ENCODE results near the gene UBE2J1.

The UBE2J1 gene

GRCh38 chr6:89357390-89357789 lies 4.9 kb upstream of the UBE2J1 start:
- no peaks in the 10 kb centered on the region for H3K27me3 ChIP-seq (ENCODE audit: insufficient read depth, low read length)
- no peak overlapping the region for H3K14ac ChIP-seq (ENCODE audit: low read length)
- H2BK5ac ChIP-seq (ENCODE audit: low read depth, low read length, poor library complexity), result no peak overlapping the region
- no peak overlapping the region for H2BK120ac ChIP-seq (ENCODE audit: insufficient read depth, low read length, poor library complexity)
- peaks cover 8% of the 10 kb centered on the region for H3K79me1 ChIP-seq (ENCODE audit: low read length)
- no peaks in the 10 kb centered on the region for H3K36me3 ChIP-seq (ENCODE audit: control insufficient read depth in 1 of 2, insufficient read depth in 2 of 2, low read length in 2 of 2)
- peaks cover 3% of the 10 kb centered on the region in 2 experiments for H3K4me1 ChIP-seq (ENCODE audit: control insufficient read depth in 1 of 2, insufficient read depth in 2 of 2, low read length in 2 of 2)
- peaks cover 8% of the 10 kb centered on the region for H3K79me2 ChIP-seq (ENCODE audit: control insufficient read depth, insufficient read depth, low read length, poor library complexity)
- no CpG with 5 or more reads among the region's 3 CpGs for WGBS (ENCODE audit: extremely low coverage, insufficient coverage, insufficient read length)
- no peak overlapping the region for H4K8ac ChIP-seq (ENCODE audit: low read depth, low read length)
- H3K4ac ChIP-seq (ENCODE audit: low read depth, low read length), result no peak overlapping the region
- no peak overlapping the region for H3K18ac ChIP-seq (ENCODE audit: low read length)
- no peak for DNase-seq
- H3K9me3 ChIP-seq (ENCODE audit: insufficient read depth, low read depth, low read length), result no peaks in the 10 kb centered on the region
- no peak overlapping the region for H3K4me3 ChIP-seq (ENCODE audit: low read depth, low read length)
- no peak overlapping the region for H3K27ac ChIP-seq (ENCODE audit: low read depth, low read length)
- H4K91ac ChIP-seq (ENCODE audit: low read depth, low read length), result no peak overlapping the region
- H3K9ac ChIP-seq (ENCODE audit: low read length), result no peak overlapping the region
- H2AFZ ChIP-seq (ENCODE audit: insufficient read depth, low read length, poor library complexity), result no peak overlapping the region
- H3K4me2 ChIP-seq (ENCODE audit: low read length), result no peak overlapping the region
- H4K12ac ChIP-seq (ENCODE audit: low read depth, low read length), result no peak overlapping the region
- no peak overlapping the region for H3K23ac ChIP-seq (ENCODE audit: low read length)
- no peak overlapping the region for H2AK5ac ChIP-seq (ENCODE audit: low read length)
- H2BK12ac ChIP-seq (ENCODE audit: low read length), result no peak overlapping the region

GRCh38 chr6:89356642-89357170 lies 4.2 kb upstream of the UBE2J1 start:
- no peak overlapping the region for H3K23ac ChIP-seq (ENCODE audit: low read length)
- no peaks in the 10 kb centered on the region for H3K27me3 ChIP-seq (ENCODE audit: insufficient read depth, low read length)
- no peak overlapping the region for H2BK12ac ChIP-seq (ENCODE audit: low read length)
- no peak overlapping the region for H3K9ac ChIP-seq (ENCODE audit: low read length)
- no peaks in the 10 kb centered on the region for H3K36me3 ChIP-seq (ENCODE audit: control insufficient read depth in 1 of 2, insufficient read depth in 2 of 2, low read length in 2 of 2)
- no peak overlapping the region for H2BK120ac ChIP-seq (ENCODE audit: insufficient read depth, low read length, poor library complexity)
- H3K4me3 ChIP-seq (ENCODE audit: low read depth, low read length), result no peak overlapping the region
- no peak overlapping the region for H2AFZ ChIP-seq (ENCODE audit: insufficient read depth, low read length, poor library complexity)
- no peak overlapping the region for H3K4me2 ChIP-seq (ENCODE audit: low read length)
- no peak for DNase-seq
- H4K8ac ChIP-seq (ENCODE audit: low read depth, low read length), result no peak overlapping the region
- no peak overlapping the region for H4K12ac ChIP-seq (ENCODE audit: low read depth, low read length)
- no peak overlapping the region for H3K27ac ChIP-seq (ENCODE audit: low read depth, low read length)
- H4K91ac ChIP-seq (ENCODE audit: low read depth, low read length), result no peak overlapping the region
- H3K14ac ChIP-seq (ENCODE audit: low read length), result no peak overlapping the region
- WGBS (ENCODE audit: extremely low coverage, insufficient coverage, insufficient read length), result no CpG with 5 or more reads among the region's 1 CpG
- peaks cover 13% of the 10 kb centered on the region for H3K79me2 ChIP-seq (ENCODE audit: control insufficient read depth, insufficient read depth, low read length, poor library complexity)
- peaks cover 15% of the 10 kb centered on the region for H3K79me1 ChIP-seq (ENCODE audit: low read length)
- H3K4ac ChIP-seq (ENCODE audit: low read depth, low read length), result no peak overlapping the region
- H3K18ac ChIP-seq (ENCODE audit: low read length), result no peak overlapping the region
- H3K9me3 ChIP-seq (ENCODE audit: insufficient read depth, low read depth, low read length), result no peaks in the 10 kb centered on the region
- peaks cover 3% of the 10 kb centered on the region in 2 experiments for H3K4me1 ChIP-seq (ENCODE audit: control insufficient read depth in 1 of 2, insufficient read depth in 2 of 2, low read length in 2 of 2)
- H2BK5ac ChIP-seq (ENCODE audit: low read depth, low read length, poor library complexity), result no peak overlapping the region
- no peak overlapping the region for H2AK5ac ChIP-seq (ENCODE audit: low read length)

GRCh38 chr6:89355511-89356194 lies 3.1 kb upstream of the UBE2J1 start:
- H3K18ac ChIP-seq (ENCODE audit: low read length), result no peak overlapping the region
- H4K8ac ChIP-seq (ENCODE audit: low read depth, low read length), result no peak overlapping the region
- H3K9ac ChIP-seq (ENCODE audit: low read length), result no peak overlapping the region
- no CpG with 5 or more reads among the region's 2 CpGs for WGBS (ENCODE audit: extremely low coverage, insufficient coverage, insufficient read length)
- no peak overlapping the region for H3K4me2 ChIP-seq (ENCODE audit: low read length)
- no peak overlapping the region for H3K23ac ChIP-seq (ENCODE audit: low read length)
- no peak overlapping the region for H3K27ac ChIP-seq (ENCODE audit: low read depth, low read length)
- H2BK120ac ChIP-seq (ENCODE audit: insufficient read depth, low read length, poor library complexity), result no peak overlapping the region
- no peak overlapping the region for H2AFZ ChIP-seq (ENCODE audit: insufficient read depth, low read length, poor library complexity)
- peaks cover 3 to 5% of the 10 kb centered on the region in 2 experiments for H3K4me1 ChIP-seq (ENCODE audit: control insufficient read depth in 1 of 2, insufficient read depth in 2 of 2, low read length in 2 of 2)
- H3K27me3 ChIP-seq (ENCODE audit: insufficient read depth, low read length), result no peaks in the 10 kb centered on the region
- no peaks in the 10 kb centered on the region for H3K36me3 ChIP-seq (ENCODE audit: control insufficient read depth in 1 of 2, insufficient read depth in 2 of 2, low read length in 2 of 2)
- no peak overlapping the region for H2BK12ac ChIP-seq (ENCODE audit: low read length)
- no peak overlapping the region for H3K4ac ChIP-seq (ENCODE audit: low read depth, low read length)
- DNase-seq, result no peak
- no peak overlapping the region for H3K14ac ChIP-seq (ENCODE audit: low read length)
- H3K9me3 ChIP-seq (ENCODE audit: insufficient read depth, low read depth, low read length), result no peaks in the 10 kb centered on the region
- H2AK5ac ChIP-seq (ENCODE audit: low read length), result no peak overlapping the region
- H4K91ac ChIP-seq (ENCODE audit: low read depth, low read length), result no peak overlapping the region
- H3K4me3 ChIP-seq (ENCODE audit: low read depth, low read length), result no peak overlapping the region
- peaks cover 18% of the 10 kb centered on the region for H3K79me2 ChIP-seq (ENCODE audit: control insufficient read depth, insufficient read depth, low read length, poor library complexity)
- H3K79me1 ChIP-seq (ENCODE audit: low read length), result peaks cover 21% of the 10 kb centered on the region
- no peak overlapping the region for H2BK5ac ChIP-seq (ENCODE audit: low read depth, low read length, poor library complexity)
- H4K12ac ChIP-seq (ENCODE audit: low read depth, low read length), result no peak overlapping the region

GRCh38 chr6:89353702-89354392 lies 1.3 kb upstream of the UBE2J1 start:
- Histone ChIP-seq H3K27ac (ENCODE audit: low read depth, low read length) (no peak overlapping the region), H3K9ac (ENCODE audit: low read length) (no peak overlapping the region), H4K8ac (ENCODE audit: low read depth, low read length) (no peak overlapping the region), H3K23ac (ENCODE audit: low read length) (no peak overlapping the region), H2AK5ac (ENCODE audit: low read length) (no peak overlapping the region), H3K4me2 (ENCODE audit: low read length) (no peak overlapping the region), H4K12ac (ENCODE audit: low read depth, low read length) (no peak overlapping the region), H2BK120ac (ENCODE audit: insufficient read depth, low read length, poor library complexity) (no peak overlapping the region), H3K27me3 (ENCODE audit: insufficient read depth, low read length) (no peaks in the 10 kb centered on the region), H3K36me3 (ENCODE audit: control insufficient read depth in 1 of 2, insufficient read depth in 2 of 2, low read length in 2 of 2) (peaks cover 0 to 2% of the 10 kb centered on the region in 2 experiments), H2BK5ac (ENCODE audit: low read depth, low read length, poor library complexity) (no peak overlapping the region), H3K9me3 (ENCODE audit: insufficient read depth, low read depth, low read length) (no peaks in the 10 kb centered on the region), H2BK12ac (ENCODE audit: low read length) (no peak overlapping the region), H3K18ac (ENCODE audit: low read length) (no peak overlapping the region), H3K4me3 (ENCODE audit: low read depth, low read length) (no peak overlapping the region), H4K91ac (ENCODE audit: low read depth, low read length) (no peak overlapping the region), H3K79me2 (ENCODE audit: control insufficient read depth, insufficient read depth, low read length, poor library complexity) (peaks cover 25% of the 10 kb centered on the region), H3K79me1 (ENCODE audit: low read length) (peaks cover 33% of the 10 kb centered on the region), H3K4ac (ENCODE audit: low read depth, low read length) (no peak overlapping the region), H2AFZ (ENCODE audit: insufficient read depth, low read length, poor library complexity) (no peak overlapping the region), H3K4me1 (ENCODE audit: control insufficient read depth in 1 of 2, insufficient read depth in 2 of 2, low read length in 2 of 2) (peaks cover 11% of the 10 kb centered on the region in 2 experiments), H3K14ac (ENCODE audit: low read length) (no peak overlapping the region)
- no CpG with 5 or more reads among the region's 2 CpGs for WGBS (ENCODE audit: extremely low coverage, insufficient coverage, insufficient read length)
- no peak for DNase-seq

All from trophoblast cell (in vitro differentiated cells and primary cell).